NCI-H187 treated with DMSO at 0.1 percent for 48 hours (cell line): ENCODE data around the gene AHRR.
"Not testable (repeated sequence)": the region's sequence is repeated elsewhere in the genome, so short reads cannot be mapped to it uniquely, and the experiment has no call there.

Experiments
- DNase-seq: peaks from one replicate; lab custom pipeline; 2025; lab: John Stamatoyannopoulos, UW

Gene AHRR

DNA sequence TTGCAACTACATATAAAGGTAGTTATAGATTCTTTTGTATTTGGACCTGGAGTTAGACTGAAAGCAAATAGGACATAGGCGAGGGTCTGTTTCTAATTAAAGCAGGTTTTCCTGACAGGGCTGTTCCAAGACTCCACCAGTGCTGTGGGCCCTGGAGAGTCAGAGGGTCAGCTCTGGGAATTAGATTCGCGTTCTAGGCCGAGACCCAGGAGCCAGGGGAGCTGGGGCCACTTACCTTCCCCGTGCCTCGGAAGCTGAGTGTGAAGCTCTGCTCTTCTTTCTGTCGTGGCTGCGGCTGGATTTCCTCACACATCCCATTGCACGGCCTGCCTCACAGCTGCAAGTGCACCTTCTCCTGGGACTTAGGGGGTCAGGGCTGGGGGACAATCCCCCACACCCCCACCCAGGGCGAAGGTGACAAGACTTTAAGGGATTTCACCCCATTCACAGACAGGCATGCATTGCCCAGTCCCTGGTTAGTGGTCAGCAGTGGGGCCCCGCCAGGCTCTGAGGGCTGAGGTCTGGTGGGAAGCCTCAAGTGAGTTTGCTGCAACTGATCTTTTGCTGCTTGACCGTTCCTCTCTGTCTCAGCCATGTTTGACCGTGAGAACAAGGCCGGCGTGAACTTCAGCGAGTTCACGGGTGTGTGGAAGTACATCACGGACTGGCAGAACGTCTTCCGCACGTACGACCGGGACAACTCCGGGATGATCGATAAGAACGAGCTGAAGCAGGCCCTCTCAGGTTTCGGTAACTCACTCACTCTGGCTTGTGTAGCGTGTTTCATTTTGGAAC, 15.3 kb upstream of the AHRR start:
- DNase-seq, result no peak

DNA sequence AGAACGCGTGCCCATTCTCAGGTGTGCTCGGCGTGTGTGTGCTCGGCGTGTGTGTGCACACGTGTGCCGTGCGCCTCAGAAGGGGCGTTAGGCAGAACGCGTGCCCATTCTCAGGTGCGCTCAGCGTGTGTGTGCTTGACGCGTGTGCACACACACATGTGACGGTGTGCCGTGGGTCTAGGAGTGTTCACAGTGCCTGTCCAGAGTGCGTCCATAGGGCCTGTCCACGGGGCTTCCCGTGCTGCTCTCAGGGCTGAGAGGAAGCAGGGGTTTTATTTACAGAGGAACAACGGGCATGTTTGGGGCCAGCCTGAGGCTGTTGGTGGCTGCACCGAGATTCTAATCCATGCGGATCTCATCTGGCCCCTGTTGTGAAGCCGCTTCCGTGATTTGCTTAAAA, 14.2 kb upstream of the AHRR start:
- DNase-seq, result no peak

DNA sequence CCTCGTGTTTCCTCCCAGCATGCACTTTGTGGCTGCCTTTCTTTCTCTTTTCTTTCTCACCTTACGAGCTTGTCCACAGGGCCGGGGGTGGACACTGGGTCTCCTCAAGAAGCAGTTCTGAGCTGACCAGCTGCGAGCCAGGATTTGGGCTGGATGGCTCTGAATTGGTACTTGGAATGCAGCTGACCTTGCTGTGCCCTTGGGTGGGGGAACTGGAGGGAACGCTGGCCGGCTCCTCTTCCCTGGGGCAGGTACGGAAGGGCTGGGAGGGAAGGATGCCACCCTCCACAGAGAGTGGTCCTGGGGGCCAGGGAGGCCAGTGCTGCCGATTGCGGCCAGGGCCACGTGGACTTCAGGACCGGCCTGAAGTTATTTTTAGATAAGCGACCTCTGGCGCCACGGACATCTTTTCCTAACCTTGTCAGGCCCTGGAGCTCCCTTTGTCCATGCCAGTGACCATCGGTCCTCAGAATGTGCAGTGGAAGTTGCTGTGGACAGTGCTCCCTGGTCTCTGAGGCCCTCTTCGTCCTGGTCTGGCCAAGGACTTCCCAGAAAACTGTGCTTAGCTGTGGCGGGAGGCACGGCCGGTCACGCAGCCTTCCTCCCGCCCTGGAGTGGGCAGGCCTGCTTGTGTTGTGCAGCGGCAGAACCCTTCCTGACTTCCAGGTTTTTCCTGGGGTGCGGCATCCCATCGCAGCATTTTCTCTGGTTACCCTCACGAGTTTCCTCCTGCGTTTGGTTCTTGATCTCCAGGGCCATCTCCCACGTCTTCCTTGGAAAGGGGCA, 13.5 kb upstream of the AHRR start:
- DNase-seq, result no peak

DNA sequence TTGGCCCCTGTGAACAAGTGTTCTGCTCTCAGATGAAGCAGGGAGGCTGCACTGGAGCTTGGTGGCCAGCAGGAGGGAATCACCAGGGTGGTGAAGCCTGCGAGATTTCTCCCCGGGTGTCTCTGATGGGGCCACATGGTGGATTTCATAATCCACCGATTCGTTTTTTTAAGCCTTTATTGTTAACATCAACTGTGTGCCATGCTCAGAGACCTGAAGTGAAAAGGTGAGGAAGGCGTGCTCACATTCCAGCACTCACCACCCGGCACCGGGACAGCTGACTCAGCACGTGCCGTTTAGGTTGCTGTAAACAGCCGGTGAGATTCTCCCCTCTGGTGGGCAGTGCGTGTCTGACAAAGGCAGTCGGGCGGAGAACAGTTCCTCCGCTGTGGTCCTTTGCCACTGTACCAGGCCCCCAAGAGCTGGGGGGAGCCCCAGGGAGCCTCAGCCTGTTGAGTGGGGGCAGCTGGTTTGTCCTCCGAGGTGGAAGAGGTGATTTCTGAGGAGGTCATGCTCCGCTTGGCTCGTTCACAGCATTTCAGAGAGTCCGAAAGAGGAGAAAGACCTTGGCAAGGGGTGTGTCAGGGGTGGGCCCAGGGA, 12.7 kb upstream of the AHRR start:
- no peak for DNase-seq

DNA sequence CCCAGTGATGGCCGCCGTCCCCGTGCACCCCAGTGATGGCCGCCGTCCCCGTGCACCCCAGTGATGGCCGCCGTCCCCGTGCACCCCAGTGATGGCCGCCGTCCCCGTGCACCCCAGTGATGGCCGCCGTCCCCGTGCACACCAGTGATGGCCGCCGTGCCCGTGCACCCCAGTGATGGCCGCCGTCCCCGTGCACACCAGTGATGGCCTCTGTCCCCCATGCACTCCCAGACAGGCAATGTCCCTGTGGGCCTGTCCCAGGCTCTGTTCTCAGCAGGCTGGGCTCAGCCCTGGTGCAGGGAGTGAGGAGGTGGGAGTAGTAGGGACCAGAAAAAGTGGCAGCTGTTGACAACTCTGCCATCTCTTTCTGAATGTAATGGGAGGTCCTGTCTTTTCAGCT, 11.7 kb upstream of the AHRR start:
- DNase-seq, result not testable (repeated sequence)

DNA sequence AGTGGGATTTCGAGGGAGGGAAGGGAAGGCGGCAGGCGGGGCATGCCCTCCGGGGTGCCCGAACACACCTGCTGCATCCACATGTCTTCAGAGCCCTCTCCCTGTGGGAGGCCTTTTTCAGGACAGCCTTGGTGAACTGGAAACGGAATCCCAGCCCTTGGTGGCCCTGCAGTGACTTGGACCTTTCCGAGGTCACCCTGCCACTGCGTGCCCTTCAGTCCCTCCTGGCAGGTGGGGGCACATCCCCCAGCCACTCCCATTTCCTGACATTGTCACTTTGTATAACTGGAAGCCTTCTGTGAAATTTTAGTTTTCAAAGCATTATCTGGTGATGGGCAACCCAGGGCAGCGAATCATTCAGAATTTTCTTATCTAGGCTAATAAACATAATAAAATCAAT, 11.0 kb upstream of the AHRR start:
- DNase-seq, result no peak

DNA sequence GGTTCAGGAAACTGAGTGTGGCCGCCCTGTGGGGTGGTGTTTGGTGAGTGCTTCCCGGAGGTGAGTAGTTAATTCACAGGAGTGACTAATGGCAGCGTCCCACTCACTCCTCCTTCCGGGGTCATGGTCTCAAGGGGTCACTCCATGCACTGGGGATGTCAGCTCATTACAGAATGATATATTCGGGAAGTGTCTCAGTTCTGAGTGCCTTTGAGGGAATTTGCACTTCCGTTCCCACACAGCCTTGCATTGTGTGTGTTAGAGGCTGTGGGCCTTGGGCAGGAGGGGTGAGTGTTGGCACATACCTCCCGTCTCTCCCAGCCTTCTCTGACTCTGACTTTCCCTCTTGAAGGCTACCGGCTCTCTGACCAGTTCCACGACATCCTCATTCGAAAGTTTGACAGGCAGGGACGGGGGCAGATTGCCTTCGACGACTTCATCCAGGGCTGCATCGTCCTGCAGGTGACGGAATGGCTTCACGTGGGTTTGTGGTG, 10.5 kb upstream of the AHRR start:
- no peak for DNase-seq

DNA sequence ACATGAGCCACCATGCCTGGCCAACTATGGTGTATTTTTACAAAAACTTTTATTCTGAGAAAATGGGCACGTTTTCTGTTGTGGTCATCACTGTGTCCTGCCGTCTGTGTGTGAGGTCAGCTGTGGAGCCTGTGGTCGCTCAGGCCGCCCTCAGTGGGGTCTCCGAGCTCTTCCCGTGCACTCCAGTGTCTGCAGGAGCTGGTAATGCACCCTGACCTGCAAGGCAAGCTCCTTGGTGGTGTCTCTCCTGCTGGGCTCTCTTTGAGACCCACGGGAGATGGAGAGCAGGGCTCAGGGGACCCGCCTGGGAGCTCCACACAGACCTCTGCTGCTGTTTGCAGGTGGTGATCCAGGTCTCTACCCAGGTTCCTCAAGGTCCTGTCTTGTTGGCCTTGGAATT, 9.6 kb upstream of the AHRR start:
- no peak for DNase-seq

DNA sequence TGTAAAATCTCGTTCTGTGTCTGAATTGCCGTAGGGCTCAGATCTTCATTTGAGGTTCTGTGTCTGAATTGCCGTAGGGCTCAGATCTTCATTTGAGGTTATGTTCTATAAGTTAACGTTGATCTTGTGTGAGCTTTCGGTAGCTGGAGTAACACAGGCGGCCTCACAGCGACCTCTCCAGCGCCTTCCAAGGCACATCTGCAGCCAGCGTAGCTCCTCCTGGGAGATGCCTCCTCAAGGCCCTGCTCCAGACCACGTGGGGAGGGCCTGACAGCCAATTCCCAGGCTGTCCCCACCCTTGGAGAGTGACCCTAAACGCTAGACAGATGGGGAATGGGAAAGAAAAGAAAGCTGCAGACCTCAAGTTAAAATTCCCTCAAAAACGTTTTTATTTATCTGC, 8.7 kb upstream of the AHRR start:
- DNase-seq, result no peak

DNA sequence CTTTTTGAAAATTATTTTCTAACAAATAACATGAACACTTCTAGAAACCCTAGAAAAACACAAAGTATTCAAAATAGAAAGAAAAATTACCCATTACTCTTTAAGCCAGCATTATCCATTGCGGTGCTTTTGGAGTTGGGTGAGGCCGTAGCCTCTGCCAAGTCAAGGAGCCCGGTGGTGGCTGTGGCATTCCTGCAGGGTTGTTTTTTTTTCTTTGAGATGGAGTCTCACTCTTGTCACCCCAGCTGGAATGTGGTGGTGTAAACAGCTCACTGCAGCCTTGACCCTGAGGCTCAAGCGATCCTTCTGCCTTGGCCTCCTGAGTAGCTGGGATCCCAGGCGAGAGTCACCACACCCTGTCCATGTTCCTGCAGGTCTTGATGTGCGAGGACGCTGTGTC, 8.2 kb upstream of the AHRR start:
- no peak for DNase-seq

DNA sequence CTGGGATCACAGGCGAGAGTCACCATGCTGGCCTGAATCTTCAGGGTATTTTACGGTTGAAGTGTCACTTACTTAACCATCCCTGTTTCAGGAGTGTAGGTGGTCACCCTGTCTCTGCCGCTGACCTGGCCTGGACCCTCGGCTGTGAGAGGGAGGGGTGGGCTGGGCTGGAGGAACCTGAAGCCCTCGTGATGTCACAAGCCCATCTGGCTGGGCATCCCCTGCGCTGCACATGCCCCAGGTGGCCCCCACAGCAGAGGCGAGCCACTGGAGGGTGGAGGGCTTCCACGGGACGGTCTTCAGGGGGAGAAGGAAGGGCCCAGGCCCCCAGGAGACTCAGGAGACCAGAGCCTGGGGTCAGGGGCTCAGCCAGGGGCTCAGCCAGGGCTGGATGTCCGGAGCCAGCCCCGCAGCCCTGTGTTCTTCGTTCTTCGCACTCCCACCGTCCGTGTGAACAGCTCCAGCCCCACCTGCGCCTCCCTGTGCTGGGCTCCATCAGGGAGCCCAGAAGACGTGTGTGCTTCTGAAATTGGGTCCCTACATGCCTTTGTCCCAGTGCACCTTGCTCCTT, 7.6 kb upstream of the AHRR start:
- no peak for DNase-seq

DNA sequence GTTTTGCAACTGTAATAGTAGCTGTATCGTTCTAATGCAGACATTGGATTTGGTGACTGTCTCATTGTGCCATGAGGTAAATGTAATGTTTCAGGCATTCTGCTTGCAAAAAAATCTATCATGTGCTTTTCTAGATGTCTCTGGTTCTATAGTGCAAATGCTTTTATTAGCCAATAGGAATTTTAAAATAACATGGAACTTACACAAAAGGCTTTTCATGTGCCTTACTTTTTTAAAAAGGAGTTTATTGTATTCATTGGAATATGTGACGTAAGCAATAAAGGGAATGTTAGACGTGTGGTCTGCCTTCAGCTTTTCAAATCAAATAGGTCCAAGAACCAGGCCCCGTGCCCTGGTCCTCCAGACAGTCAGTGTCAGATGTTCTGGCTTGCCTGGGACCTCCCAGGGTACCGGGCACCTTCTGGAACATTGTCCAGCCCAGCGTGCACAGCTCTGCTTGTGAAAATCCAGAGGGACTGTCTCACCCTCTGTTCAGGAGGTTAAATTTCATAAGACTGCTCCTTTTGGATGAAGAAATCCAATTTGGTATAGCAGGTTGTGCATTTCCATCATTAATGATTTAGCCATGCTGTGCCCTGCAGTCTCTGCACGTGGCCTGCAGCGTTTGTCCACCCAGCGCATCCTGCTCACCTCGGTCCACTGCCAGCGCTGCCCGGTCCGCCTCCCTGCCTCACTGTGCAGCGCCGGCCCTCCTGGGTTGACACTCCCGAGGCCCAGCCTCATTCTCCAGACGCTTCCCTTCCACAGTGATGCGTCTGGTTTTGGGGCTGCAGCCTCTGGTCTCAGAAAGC, 6.6 kb upstream of the AHRR start:
- DNase-seq, result no peak

DNA sequence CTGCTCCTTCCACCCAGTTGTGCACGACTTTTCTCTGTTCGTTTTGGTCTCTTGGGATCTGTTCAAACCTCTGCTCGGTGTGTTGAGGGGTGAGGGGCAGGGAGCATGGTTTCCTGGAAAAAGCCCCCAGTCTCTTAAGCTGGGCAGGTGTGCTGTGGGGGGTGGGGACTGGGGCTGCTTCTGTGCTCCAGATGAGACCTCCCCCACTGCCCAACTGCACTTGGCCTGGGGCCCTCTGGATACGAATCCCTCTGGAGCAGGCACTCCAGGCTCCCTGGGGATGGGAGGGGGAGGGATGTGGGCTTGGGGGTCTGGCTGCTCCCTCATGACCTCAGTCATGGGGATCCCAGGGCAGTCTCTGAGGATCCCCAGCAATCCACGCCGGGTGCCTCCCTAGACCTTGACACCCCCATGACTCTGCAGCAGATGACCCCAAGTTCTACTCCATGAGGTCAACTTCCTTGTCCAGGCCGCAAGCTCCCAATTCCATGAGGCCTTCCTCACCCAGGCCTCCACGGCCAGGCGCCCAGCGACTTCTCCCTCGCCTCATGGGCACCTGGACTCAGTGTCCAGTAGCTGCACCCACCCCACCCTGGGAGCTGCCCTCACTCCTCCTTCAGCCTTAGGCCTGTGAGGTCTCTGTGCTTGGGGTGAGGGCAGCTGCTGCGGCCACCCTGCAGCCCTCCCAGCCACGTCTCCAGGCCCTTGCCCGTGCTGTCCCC, 5.9 kb upstream of the AHRR start:
- no peak for DNase-seq

DNA sequence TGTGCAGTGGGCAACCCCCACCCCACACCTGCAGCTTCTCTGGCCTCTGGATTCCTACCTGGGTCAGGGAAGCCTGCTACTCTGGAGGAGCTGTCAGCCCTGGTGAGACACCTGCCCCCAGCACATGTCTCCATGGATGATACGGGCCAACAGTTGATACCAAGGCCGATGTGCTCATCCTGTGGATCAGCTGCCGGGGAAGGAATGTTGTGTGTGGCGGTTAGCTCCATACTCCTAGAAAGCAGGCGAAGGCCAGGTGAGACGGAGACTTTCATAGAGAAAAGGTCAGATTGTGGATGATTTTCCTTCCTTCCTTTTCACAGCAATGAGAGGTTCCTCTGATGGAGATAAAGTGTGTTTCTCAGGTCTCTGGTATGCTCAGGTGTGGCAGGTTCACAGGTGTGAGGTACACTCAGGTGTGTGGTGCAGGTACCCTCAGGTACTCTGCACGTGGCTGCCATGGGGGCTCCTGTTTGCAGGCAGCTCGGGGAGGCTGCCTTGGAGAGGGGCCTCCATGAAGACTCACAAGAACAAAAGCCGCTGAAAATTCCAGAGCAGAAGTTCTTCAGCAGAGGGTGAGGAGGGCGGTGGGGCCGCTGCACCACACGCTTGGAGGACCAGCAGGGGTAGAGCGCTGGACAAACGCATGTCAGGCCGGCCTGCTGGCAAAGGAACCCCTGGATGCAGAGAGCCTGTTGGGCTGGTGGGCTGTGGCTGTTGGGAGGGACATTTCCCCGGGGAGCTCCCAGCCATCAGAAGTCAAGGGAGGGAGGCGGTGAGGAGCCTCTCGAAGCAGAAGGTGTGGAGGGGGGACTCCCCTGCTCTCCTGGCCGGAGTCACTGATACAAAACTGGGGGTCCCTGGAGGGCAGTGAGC, 5.1 kb upstream of the AHRR start:
- DNase-seq, result no peak

DNA sequence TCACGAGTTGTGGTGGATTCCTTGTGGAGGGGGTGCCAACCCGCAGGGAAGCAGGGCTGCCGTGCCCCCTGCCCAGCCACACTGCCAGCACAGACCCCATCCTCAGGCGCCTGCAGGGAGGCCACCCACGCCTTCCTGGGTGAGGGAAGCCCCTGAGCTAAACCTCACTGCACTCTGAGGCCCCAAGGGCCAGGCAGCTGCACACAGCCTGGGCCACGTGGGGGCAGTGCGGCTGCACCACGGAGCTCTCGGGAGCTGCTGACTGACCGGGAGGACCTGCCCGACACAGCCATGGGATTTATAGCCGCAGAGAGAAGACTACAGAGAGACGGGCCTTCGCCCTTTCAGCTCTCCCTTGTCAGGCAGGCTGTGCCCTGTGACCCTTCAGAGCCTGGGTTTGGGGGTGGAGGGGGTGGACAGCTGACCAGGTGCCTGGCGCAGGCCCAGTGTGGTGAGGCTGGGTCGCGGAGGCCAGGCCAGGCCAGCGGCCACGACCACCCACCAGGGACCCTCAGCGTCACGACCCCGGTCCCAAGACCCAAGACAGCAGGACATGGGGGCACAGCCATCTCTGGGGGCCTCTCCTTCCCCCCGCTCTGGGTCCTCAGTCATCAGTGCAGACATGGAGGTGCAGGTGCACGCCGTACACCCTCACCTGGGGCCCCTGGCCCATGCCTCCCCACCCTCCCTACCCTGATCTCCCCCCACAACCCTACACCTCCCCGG, 4.3 kb upstream of the AHRR start:
- DNase-seq, result no peak

DNA sequence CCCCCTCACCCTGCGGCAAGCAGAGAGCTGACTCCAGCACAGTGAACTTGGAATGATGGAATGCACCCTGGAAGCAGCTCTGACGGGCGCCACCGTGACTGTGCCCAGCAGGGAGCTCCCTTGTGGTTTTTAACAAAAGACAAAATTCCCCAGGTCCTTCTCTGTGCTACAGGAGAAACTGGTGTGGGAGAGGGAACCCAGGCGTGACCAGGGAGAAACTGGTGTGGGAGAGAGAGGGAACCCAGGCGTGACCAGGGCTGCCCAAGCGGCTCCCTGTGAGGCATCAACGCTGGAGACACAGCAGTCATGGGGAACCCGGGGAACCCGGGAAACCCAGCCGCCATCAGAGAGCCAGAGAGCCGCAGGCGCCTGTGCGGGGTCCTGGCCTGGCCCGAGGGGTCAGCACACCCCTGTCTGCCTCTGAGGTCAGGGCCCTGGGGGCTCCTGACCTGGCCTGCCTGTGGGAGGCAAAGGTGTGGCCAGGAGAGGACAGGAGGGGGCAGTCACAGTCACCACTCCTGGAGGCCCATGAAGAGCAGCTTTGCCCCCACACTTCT, 3.1 kb upstream of the AHRR start:
- no peak for DNase-seq

DNA sequence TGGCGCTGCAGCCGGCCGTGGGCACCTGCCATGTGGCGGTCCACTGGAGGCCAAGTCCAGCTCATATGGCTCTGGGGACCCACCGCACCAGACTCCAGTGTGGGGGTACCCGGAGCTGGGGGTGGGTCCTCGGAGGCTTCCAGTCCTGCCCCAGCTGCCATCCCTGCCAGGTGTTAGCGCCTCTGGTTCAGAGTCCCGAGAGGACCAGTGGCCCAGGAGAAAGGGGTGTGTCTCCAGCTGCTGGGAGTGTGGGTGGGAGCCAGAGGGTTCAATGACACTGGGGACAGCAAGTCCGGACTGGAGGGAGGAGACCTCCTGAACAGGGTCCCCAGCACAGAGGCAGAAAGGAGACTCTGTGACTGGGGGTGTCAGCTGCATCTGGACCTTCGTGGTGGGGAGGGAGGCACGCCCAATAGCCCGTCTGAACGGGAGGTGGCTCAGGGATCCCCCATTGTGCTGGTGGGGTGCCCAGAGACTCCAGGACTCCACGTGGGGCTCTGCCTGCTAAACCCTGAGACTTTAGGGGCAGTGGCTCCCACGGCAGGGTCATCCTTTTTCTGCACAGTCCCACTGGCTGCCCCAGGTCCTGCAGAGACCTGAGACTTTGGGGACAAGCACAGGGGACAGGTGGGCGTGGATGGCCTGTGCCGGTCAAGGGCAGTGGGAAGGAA, 2.4 kb upstream of the AHRR start:
- DNase-seq, result no peak

DNA sequence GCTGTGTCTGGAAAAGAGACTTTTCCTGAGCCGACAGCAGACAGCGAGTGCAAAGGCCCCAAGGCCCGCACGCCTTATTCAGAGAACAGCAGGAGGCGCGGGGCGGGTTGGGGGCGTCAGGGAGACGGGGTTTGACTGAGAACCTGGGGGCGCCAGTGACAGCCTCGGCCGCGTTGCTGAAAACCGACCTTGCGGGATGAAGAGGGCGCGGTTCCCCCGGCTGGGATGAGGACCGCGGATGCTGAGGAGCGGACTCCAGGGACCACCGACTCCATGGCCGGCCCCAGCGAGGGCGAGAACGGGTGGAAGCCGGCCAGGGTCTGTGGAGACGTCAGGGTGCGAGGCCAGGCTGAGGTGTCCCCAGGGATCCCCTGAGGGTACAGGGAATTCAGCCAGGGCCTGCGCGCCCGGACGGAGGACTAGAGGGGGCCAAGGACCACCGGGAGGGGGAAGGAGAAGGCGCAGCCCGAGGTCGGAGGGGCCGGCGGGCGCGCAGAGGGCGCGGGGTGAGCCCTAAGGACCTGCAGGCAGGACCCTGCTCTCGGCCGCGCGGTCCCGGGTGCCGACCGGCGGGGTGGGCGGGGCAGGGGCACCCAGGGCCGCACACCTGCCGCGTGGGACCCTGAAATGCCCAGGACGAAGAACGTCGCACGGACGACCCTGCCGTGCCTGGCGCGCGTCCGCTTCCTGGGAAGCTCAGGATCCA, 837 bp upstream of the AHRR start:
- no peak for DNase-seq
